ENCODE data around the gene MACF1. TPM values are rescaled to one million over a fixed set of nuclear protein-coding genes. Genes with fewer than 3 reads are reported as not detected.

MACF1 gene
- polyA plus RNA-seq, 1 of the 3 experiments (the other 2 are of a cell fraction): 37.6 TPM

DNA sequence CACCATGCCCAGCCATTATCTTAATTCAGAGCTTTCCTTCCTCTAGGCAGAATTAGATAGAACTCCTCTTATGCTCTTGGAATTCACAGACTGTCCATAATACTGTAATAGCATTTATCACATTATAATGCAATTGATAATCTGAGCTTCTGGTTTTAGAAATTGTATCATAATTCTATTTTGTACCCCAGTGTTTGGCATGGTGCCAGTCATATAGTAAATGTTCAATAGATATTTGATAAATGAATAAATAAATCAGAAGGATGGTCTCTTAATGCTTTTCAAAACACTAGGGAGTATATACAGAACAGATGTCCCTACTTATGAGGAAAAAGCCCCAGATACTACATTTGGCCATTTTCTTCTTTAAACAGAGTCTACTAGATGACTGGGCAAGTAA lies 167.6 kb downstream of the MACF1 start (continued):
- TF ChIP-seq MAX (IDR thresholded peaks at IDR 0.05; ENCODE audit: low read depth) (no peak), MXI1 (IDR thresholded peaks at IDR 0.05; ENCODE audit: low read depth, low read length) (no peak), CTCF (IDR thresholded peaks at IDR 0.05) (no peak), RXRA (IDR thresholded peaks at IDR 0.05; ENCODE audit: borderline replicate concordance, low read depth) (no peak)

GRCh38 chr1:39376656-39377055 lies 172.2 kb downstream of the MACF1 start:
- Histone ChIP-seq H3F3A (replicated peaks; ENCODE audit: insufficient read depth) (peaks cover 17% of the 10 kb centered on the region), H3K9ac (no peak overlapping the region), H3K9me2 (no peaks in the 10 kb centered on the region), H4K20me1 (ENCODE audit: insufficient read depth) (no peaks in the 10 kb centered on the region), H3K4me2 (no peak overlapping the region), H3K4me1 (ENCODE audit: control insufficient read depth in 1 of 2, insufficient read depth in 2 of 2, low read depth in 1 of 2, low read length in 1 of 2) (no peaks in the 10 kb centered on the region), H3K27ac (ENCODE audit: low read depth in 2 of 2, low read length in 1 of 2) (no peak overlapping the region), H3K4me3 (ENCODE audit: low read depth in 2 of 2, low read length in 1 of 2) (no peak overlapping the region), H3K79me2 (ENCODE audit: insufficient read depth) (no peaks in the 10 kb centered on the region), H3K36me3 (replicated peaks in 1 of 2; ENCODE audit: control insufficient read depth in 1 of 2, insufficient read depth in 2 of 2, low read length in 1 of 2) (peaks cover 30 to 57% of the 10 kb centered on the region in 2 experiments), H3K9me3 (no peaks in the 10 kb centered on the region), H2AFZ (ENCODE audit: low read depth) (no peak overlapping the region), H3K27me3 (ENCODE audit: insufficient read depth) (no peaks in the 10 kb centered on the region)
- POLR2A ChIA-PET: no interaction called here
- DNase-seq: no peak
- WGBS (ENCODE audit: low lambda C conversion rate): 89% methylated on average over 7 of the region's 7 CpGs
- TF ChIP-seq TEAD4 (IDR thresholded peaks at IDR 0.05; ENCODE audit: borderline replicate concordance, insufficient read depth): no peak
- TF ChIP-seq GATA2 (CRISPR knock-in tag; IDR thresholded peaks at IDR 0.05): no peak
- TF ChIP-seq SIN3A (IDR thresholded peaks at IDR 0.05; ENCODE audit: borderline replicate concordance, low read depth, low read length): no peak
- TF ChIP-seq EP300 (IDR thresholded peaks at IDR 0.05; ENCODE audit: borderline replicate concordance in 1 of 2, low read depth in 1 of 2, low read length in 1 of 2): no peak
- TF ChIP-seq RAD21 (IDR thresholded peaks at IDR 0.05; ENCODE audit: low read length): no peak
- no peak for TF ChIP-seq MEF2A (IDR thresholded peaks at IDR 0.05; ENCODE audit: borderline replicate concordance, low read depth)
- TF ChIP-seq ELF1 (IDR thresholded peaks at IDR 0.05): no peak
- TF ChIP-seq EZH2phosphoT487 (IDR thresholded peaks at IDR 0.05; ENCODE audit: borderline replicate concordance, low read depth): no peak
- TF ChIP-seq FOXJ3 (CRISPR knock-in tag; IDR thresholded peaks at IDR 0.05): no peak
- TF ChIP-seq POLR2AphosphoS5 (IDR thresholded peaks at IDR 0.05; ENCODE audit: low read depth, low read length): no peak
- TF ChIP-seq ZBTB33 (IDR thresholded peaks at IDR 0.05; ENCODE audit: borderline replicate concordance, low read depth): no peak
- no peak for TF ChIP-seq USF2 (IDR thresholded peaks at IDR 0.05; ENCODE audit: borderline replicate concordance, low read depth, low read length)
- TF ChIP-seq NRF1 (IDR thresholded peaks at IDR 0.05; ENCODE audit: low read depth, low read length): no peak
- TF ChIP-seq TAF1 (IDR thresholded peaks at IDR 0.05; ENCODE audit: borderline replicate concordance, low read depth, low read length): no peak
- TF ChIP-seq FOXM1 (IDR thresholded peaks at IDR 0.05; ENCODE audit: low read depth): no peak
- CTCF ChIA-PET: interaction anchor here (0.7 to 1.9 kb wide), 4 partner anchors 18 to 526 kb away, joined by 3 to 6 read pairs (median 3); no protein-coding TSS in a partner anchor

Measured in SK-N-SH (cell line).